ENCODE results near the gene GPR4.

GPR4 gene

DNA sequence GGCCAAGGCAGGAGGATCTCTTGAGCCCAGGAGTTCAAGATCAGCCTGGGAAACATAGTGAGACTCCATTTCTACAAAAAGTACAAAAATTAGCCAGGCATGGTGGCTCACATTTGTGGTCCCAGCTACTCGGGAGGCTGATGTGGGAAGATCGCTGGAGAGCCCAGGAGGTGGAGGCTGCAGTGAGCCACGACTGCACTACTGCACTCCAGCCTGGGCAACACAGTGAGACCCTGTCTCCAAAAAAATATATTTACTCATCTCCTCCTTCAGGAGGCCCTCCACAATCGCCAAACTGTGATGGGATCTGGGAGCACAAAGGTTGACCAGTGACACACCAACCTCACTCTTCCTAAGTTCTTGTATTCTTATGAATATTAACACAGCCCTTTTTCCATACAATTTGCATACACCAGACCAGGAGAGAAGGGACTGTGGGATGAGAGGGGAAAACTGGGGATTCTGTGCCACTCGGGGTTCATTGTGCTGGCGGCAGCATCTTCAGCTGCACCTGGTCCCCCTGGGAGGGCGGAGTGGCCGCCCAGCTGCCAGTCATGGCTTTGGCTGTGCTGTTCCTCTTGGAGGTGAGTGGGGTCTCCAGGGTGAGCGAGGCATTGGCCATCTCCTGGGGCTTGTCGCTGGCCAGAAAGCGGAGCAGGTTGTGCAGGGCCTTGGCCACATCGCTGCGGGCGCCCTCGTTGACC lies 11.6 kb downstream of the GPR4 start:
- DNase-seq (ENCODE audit: low read depth in 2 of 2) = no peak

DNA sequence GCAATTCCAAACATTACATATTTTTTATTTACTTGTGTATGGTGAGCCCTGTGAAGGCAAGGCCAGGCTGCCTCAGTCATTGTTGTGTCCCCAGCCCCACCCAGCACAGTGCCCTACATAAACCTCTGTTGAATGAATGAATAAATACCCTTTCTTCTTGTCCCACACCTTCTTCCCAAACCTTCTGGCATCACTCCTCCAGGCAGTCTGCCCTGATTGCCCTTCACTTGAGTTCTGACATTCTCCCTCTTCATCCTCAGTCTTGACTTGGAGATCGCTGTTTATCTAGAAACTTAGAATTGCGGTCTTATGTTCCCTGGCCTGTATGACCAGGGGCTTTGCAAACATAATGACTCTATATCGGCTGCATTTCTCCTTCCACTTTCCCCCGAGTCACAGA lies 12.2 kb downstream of the GPR4 start:
- no peak for DNase-seq (ENCODE audit: low read depth in 2 of 2)

DNA sequence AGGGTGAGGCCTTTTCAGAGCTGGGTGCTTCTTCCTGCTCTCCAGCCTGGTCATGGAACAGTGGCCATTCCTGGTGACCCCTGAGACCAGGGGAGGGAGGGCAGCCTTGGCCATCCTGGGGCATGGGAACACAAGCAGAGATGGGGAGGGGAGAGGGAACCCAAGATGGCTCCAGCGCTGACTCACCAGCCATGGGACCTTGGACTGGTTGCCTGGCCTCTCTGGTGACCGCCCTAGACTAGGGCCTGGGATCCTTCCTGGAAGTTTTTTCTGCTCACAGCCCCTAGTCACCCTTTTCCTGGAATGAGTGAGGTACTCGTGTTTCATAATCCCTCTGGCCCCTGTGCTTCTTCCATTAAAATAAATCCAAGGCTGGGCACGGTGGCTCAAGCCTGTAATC lies 14.1 kb downstream of the GPR4 start:
- no peak for DNase-seq (ENCODE audit: low read depth in 2 of 2)

DNA sequence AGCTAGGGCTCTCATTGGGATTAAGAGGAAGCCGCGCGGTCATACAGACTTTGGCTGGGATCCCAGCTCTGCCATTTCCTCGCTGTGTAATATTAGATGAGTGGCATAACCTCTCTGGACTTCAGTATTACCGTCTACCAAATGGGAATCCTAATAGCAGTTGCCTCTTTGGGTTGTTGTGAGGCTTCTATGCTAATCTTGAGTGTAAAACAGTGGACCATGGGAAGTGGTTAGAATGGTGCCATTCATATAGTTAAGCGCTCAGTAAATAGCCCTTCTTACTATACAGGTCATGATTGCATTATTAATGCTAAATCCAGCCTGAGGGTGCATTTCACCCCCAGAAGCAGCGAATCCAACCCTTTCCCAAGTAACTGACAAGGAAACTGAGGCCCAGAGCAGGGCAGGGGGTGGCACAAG lies 16.8 kb downstream of the GPR4 start:
- no peak for DNase-seq (ENCODE audit: low read depth in 2 of 2)

DNA sequence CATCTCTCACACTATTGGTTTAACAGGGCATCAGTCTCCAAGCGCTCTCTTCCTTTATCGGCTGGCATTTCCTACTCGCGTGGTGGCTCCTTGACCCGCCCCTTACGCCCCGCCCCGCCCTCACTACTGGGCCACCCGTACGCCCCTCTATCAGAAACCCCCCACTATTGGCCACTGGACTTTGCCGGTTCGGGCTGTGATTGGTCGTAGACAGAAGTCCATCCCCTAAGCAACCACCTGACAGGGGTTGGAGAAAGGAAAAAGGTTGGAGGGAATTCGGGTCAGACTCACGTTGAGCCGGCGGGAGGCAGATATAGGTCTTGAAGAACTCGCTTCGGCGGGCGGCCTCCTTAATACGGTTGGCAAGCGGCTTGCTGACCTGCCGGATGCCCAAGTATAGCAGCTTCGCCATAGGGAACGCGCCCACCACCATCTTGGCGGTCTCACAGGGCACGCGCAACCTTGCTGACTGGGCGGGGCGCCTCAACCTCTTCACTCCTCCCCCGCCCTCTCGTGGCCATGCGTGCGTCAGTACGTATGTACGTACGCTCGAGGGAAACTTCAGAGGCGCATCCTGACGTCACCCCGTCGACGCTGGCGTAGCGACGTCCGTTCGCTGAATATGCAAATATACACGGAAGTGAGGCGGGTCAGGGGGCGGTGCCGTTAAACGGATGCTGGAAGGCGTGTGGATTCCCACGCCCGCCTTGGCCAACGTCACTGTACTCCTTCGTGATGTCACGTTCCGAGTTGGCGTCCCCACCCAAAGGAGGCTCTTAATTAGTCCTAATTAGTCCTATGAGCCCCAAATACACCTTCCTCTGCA lies 17.5 kb downstream of the GPR4 start, which contains the start of gene OPA3:
OPA3 (minus strand) TSS at position 471 of the 826 bp plus-strand sequence; CDS start at position 433, 38 bp downstream.
- DNase-seq (ENCODE audit: low read depth in 2 of 2) = peak; percentile 95 to 97

DNA sequence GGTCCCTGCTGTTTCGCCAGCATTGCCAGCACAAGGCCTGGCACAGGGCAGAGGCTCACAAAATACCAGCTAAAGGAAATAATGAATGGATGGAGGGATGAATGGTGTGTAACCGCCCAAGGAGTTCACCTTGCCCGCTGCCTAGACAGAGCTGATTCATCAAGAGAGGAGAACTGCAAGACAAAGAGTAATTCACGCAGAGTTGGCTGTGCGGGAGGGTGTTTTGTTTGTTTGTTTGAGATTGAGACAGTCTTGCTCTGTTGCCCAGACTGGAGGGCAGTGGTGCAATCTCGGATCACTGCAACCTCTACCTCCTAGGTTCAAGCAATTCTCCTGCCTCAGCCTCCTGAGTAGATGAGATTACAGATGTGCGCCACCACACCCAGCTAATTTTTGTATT lies 20.4 kb downstream of the GPR4 start:
- no peak for DNase-seq (ENCODE audit: low read depth in 2 of 2)

DNA sequence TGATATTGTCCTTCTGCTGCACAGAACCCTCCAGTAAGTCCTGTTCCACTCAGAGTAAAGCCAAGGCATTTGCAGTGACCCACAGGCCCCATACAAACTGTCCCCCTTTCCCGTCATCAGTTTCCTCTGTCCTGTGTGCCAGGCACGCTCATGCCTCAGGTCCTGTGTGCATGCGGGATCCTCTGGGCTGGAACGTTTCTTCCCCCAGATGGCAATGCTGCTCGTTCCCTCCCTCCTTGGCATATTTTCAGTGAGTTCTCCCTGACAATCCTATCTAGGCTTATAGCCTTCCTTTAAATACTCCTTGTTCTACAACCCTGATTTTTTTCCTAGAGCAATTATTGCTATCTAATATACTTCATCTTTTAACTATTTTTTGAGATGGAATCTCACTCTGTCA lies 23.2 kb downstream of the GPR4 start:
- no peak for DNase-seq (ENCODE audit: low read depth in 2 of 2)

DNA sequence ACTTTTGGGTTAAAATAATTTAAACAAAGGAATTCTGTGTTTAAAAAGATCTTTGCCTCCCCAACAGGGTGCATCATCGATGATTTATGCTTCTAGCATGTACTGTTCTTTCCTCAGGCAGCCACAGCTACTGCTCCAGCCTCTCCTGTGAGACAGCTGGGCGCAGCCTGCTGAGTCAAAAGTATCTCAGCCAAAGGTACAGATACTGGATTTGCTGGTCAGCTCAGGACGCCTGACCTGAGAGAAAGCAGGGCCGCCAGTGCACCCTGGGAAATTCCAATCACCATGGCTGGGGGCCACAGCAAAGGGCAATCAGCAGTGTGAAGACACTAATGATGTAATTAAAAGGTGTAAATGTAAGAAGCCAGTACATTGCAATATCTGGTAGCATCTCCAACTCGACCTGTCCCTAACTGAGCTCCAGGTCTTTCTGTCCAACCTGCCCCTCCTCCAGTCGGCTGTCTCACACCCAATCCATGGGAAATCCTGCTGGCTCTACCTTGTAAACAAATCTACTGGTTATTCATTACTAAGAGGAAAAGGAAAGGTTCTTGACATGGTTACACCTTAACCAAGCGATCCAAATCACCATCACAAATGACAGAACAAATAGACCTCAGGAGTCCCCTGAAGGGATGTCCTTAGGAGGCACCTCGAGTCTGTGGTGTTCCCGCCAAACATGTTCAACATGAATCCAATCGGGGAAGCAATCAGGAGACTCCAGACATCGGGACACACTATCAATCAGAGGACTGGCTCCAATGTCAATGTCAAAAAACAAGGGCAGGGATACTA lies 24.7 kb downstream of the GPR4 start:
- no peak for DNase-seq (ENCODE audit: low read depth in 2 of 2)

DNA sequence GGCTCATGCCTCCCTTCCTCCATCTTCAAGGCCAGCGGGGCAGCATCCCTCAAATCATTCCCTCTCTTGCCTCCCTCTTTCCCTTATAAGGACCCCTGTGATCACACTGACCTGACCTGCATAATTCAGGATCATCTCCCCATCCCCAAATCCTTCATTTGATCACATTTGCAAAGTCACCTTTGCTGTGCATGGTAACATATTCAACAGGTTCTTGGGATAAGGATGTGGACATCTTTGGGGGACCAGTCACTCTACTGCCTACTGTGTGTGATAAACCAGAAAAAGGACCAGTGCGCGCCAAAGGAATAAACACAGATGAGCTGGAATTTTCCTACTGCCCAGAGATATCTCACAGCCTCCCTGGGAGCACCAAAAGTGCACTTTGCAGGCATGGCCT lies 25.3 kb downstream of the GPR4 start:
- DNase-seq (ENCODE audit: low read depth in 2 of 2) = no peak

DNA sequence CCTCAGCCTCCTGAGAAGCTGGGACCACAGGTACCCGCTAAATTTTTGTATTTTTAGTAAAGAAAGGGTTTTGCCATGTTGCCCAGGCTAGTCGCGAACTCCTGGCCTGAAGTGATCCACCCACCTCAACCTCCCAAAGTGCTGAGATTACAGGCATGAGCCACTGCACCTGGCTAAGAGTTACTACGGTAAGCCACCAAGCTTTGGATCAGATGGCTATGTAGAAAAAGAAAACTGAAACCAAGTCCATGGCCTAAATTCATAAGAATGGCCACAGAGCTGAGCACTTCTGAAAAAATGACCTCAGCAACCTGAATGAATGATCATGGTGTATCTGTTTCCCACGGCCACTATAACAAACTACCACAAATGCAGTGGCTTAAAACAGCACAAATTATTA lies 26.8 kb downstream of the GPR4 start:
- no peak for DNase-seq (ENCODE audit: low read depth in 2 of 2)

DNA sequence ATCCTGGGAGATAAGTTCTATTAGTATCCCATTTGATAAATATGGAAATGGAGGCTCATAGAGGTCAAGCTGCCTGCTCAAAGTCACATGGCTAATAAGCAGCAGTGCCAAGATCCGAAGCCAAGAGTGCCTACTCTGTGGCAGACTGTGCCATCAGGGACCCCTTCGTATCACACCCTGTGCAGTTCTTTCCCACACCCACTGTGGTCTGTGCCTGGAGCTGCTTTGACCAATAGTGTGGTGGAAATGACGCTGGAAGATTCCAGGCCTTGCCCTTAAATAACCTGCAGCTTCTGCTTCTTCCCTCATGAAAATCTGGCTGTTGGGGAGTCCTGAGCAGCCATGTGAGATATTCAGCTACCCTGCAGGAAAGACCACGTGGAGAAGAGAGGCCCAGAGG lies 27.5 kb downstream of the GPR4 start:
- DNase-seq (ENCODE audit: low read depth in 2 of 2) = no peak

DNA sequence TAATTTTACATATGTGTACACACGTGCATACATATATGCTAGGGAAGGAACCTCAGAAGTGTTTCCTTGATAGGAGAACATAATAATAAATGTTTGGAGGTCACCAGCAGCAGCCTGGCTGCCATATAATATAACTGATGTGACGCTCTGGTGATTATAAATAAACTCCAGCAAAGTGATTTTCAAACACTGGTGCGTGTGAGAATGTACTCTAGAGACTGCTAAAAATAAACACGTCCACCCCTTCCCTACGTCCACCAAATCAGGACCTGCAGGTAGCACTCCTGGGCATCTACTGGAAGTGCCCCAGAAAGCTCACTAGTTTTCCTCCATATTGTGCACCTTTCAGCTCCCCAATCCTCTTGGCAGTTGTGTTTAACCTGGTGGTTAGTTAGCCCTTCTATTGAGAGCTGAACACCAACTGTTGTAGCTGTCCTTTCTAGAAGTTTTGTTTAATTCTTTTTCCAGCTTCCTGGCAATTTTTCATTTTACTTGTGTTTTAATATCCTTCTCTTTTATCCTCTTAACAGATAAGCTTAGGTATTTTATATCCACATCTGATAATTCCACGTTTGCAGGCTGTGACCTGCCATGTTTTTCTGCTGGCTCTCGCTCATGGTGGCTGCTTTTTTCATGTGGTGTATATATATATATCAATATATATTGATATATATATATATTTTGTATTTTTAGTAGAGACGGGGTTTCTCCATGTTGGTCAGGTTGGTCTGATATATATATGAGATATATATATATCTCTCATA lies 30.4 kb downstream of the GPR4 start:
- no peak for DNase-seq (ENCODE audit: low read depth in 2 of 2)

DNA sequence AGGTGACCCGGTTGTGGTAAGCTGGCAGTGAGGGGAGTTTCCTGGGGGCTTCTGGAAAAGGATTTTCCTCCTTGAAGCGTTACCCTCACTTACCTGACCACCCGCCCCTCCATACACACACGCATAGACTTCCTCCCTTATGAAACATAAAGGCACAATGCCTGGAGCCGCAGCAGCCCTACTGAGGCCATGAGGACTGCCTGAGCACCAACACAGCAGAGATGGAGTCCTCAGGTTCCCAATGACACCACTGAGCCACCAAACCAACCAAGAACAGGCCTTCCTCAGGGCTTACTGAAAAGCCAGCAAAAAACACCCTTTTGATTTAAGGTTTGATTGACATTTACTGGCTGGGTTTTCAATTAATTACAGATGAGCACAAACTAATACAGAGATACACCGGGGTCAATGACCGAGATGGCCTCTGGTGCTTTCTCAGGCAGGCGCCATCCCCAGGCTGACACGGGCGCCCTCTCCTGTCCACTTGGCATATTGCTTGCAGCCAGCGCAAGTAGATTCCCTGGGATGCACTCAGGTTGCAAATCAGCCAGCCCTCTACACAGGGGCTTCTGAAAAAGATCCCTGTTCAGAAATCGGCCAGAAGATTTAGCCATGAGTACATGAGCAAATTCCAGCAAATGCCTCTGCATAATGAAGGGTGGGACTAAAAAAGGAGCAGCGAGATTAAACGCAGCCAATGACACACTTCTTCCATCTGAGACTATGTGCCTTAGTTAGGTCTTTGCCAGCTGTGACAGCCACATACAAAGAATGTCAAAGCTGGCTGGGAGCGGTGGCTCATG lies 32.2 kb downstream of the GPR4 start:
- peak in 1 of 2 donors; percentile 32 for DNase-seq (ENCODE audit: low read depth in 2 of 2)

DNA sequence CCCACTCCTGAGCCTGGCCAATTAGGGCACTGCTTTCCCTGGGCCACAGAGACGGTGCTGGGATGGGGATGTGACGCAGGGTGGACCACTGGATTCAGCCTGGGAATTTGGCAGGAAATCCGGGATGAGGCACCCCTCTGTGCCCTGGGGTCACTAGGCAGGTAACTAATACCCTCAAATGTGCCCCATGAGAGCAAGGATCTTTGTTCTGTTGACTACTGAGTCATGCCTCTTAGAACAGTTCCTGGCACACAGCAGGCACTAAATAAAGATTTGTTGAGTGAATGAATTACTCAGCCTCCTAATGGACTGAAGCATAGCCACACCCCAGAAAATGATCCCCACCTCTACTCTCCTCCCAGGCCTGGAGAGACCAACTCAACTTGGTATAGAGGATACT lies 33.3 kb downstream of the GPR4 start:
- no peak for DNase-seq (ENCODE audit: low read depth in 2 of 2)

DNA sequence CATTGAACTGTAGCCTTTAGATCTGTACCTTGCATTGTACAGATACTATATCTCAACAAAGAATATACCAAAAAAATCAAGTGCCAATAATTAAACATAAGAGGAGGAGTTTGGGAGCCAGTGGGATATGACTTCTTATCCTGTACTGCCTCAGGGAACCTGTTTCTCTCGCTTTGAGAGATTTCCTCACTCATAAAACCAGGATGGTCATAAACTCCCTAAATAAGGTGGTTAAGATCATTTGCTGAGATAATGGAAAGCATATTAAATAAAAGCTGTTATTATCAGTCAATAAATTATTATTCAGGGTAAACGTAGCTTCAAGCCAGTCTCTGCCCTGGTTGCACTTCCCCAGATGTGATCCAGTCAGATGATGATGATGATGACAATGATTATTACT lies 34.4 kb downstream of the GPR4 start:
- no peak for DNase-seq (ENCODE audit: low read depth in 2 of 2)

DNA sequence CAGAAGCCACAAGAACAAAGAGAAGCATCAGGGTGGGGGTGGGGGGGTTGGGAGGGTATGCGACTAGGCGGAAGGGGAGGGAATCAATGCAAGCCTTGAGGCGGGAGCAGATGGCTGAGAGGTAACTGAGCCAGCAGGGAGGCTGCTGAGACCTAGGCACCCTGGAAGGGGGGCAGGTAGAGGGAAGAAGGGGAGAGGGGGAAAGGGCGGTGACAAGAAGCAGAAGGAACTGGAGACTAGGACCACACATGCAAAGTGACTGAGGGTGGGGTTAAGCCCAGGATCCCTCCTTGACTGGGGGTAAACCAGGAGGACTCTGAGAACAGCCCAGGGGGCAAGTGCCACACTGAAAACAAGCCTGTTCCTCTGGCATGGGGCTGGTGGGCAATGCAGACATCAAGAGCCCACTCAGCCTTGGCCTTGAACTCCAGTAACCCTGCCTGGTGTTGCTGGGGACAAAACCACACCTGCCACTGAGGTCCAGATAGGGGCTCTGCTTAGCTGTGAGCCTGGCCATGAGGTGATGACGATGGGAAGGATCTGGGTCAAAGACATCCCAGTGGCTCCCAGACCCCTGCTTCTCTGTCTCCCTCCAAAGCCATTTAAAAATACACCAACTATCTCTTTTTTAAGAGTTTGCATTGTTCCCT lies 37.8 kb downstream of the GPR4 start:
- DNase-seq (ENCODE audit: low read depth in 2 of 2) = no peak

DNA sequence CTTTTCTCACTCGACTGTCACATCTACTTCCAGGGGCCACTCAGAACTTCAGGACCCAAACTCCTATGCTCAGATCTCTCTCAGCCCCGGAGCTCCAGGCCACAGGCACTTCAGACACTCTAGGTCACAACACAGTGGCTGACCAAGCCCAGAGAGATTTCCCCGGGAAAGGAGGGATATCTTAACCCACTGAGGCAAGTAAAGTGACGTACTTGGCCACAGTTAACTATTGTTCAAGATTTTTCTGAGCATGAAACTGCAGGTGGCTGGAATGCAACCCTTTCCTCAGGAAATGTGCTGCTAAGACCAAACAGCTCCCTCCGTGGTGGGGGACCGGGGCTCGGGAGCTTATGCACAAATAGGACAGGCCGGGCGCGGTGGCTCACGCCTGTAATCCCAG lies 41.3 kb downstream of the GPR4 start:
- DNase-seq (ENCODE audit: low read depth in 2 of 2) = no peak

DNA sequence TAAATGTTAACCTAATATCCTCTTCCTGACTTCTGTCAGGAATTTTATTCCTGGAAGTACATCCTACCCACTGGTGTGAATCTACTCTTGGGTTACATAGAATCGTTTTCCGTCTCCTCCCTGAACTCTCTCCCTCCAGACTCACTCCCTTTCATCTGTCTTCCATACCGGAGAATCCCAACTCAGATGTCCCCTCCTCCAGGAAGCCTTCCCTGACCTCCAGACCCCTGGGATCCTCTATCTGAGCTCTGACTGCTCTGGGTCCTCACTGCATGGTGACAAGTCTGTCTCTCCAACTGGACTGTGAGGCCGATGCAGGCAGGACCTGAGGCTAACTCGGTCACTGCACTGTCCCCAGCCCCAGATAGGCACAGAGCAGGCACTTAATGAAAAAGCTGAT lies 42.0 kb downstream of the GPR4 start:
- no peak for DNase-seq (ENCODE audit: low read depth in 2 of 2)

DNA sequence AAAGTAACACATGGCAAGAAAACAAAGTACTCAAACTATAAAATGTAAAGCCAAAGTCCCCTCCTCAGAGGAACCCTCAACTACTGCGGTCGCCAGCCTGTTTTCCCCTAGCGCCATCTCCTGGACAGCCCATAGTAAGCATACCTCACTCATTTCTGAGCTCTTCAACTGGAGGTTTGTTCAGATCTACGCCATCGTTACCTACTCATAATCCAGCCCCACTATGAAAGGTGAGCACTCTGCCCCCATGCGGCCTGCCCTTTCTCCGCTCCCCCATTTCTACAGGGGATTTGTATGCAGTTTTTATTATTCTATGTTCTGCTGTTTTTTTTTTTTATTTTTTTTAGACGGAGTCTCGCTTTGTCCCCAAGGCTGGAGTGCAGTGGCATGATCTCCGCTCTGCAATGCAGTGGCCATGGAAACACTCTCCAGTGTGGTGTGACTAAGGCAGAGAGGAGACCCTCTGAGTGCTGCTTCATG lies 43.6 kb downstream of the GPR4 start:
- DNase-seq (ENCODE audit: low read depth in 2 of 2) = peak; percentile 11 to 32

DNA sequence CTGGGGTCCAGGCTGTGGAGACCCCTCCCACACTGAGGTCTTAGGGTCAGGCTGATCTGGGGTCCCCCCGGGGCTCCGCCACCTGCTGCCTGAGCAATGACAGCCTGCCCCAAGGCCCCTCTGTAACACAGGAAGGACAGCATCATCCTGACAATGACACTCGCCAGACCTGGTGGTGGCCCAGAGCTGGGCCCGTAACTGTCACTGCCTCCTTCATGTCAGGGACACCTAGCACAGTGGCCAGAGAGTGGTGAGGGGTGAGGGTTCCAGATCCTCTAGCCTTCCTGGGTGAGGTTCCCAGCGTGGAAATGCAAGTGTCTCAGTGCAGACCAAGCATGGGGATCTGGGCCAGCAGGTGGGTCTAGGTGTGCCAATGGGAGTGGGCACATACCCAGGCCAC lies 45.2 kb downstream of the GPR4 start:
- DNase-seq (ENCODE audit: low read depth in 2 of 2) = no peak
